Panc1 (cell line): ENCODE measurements around the gene CEACAM20. TPM values are rescaled to one million over a fixed set of nuclear protein-coding genes. Genes with fewer than 3 reads are reported as not detected.

ENCODE experiments used
- ATAC-seq: fragments of 200-7000 bp; cut with Tn5 transposase; 2 replicates; pipeline ENCODE4 v1.9.1; 2020; ENCODE audit warnings: mild to moderate bottlenecking, moderate library complexity
- BruUV-seq: library from RNA; stranded (reverse); fragments of 400-500 nt; replicated peaks from 2 replicates; lab custom pipeline; 2021; lab: Mats Ljungman, UMichigan
- CTCF ChIA-PET: fragments of 300-600 bp; sonication (Branson Sonifier 250); formaldehyde crosslinking; loops from one replicate; lab custom pipeline; 2022; ENCODE audit warnings: antibody characterized with exemption; lab: Charles Lee
- POLR2A ChIA-PET: fragments of 300-600 bp; sonication (Branson Sonifier 250); formaldehyde crosslinking; loops from one replicate; lab custom pipeline; 2022; ENCODE audit warnings: antibody characterized with exemption; lab: Charles Lee
- DNase-seq: peaks from one replicate; pipeline ENCODE4 v3.0.0-alpha.2; 2010; ENCODE audit warnings: low read depth, low spot score
- H3K27ac ChIP-seq: 2 replicates; pipeline ENCODE4 v1.5.1; 2011; ENCODE audit warnings: mild to moderate bottlenecking, low read length, inconsistent platforms
- H3K27me3 ChIP-seq: fragments of 200-500 bp; sonication (Bioruptor generic); 2 replicates; pipeline ENCODE4 v1.6.0; 2014; ENCODE audit warnings: low read length, inconsistent platforms; ENCODE audit not compliant: control insufficient read depth, insufficient read depth
- H3K36me3 ChIP-seq: fragments of 200-500 bp; sonication (Bioruptor generic); 2 replicates; pipeline ENCODE4 v1.5.1; 2014; ENCODE audit warnings: inconsistent platforms, mild to moderate bottlenecking, low read length, moderate library complexity; ENCODE audit not compliant: control insufficient read depth, insufficient read depth
- H3K4me1 ChIP-seq: 2 replicates; pipeline ENCODE4 v1.5.1; 2011; ENCODE audit warnings: inconsistent platforms, mild to moderate bottlenecking, low read length, moderate library complexity; ENCODE audit not compliant: control insufficient read depth, insufficient read depth
- H3K4me3 ChIP-seq, 2 experiments: 2 replicates each; pipeline ENCODE4 v1.5.1; 2011 to 2012; ENCODE audit warnings: low read depth in 2 of 2, low read length in 2 of 2, mild to moderate bottlenecking in 2 of 2, inconsistent platforms in 1 of 2, moderate library complexity in 1 of 2
- H3K9me3 ChIP-seq: fragments of 200-500 bp; sonication (Bioruptor generic); 2 replicates; pipeline ENCODE4 v1.5.1; 2014; ENCODE audit warnings: low read depth, mild to moderate bottlenecking, inconsistent platforms, low read length, moderate library complexity; ENCODE audit not compliant: control insufficient read depth, insufficient read depth
- POLR2AphosphoS5 ChIP-seq: IDR thresholded peaks from 2 replicates; pipeline ENCODE4 v1.6.1; 2012; ENCODE audit warnings: mild to moderate bottlenecking, low read depth, low read length, moderate library complexity
- SIN3A ChIP-seq: IDR thresholded peaks from 2 replicates; pipeline ENCODE4 v1.6.1; 2012; ENCODE audit warnings: low read depth, mild to moderate bottlenecking, low read length, moderate library complexity, borderline replicate concordance; ENCODE audit not compliant: insufficient read depth
- TCF7L2 ChIP-seq: IDR thresholded peaks from 2 replicates; pipeline ENCODE4 v1.6.1; 2011; ENCODE audit warnings: mild to moderate bottlenecking, low read depth, low read length, inconsistent platforms
- in situ Hi-C: cut with HindIII; loops from 2 replicates; pipeline ENCODE4 v1.10.0; 2016; ENCODE audit warnings: low sequenced_read_pairs, low pct_unique_long_range_greater_than_20kb
- intact Hi-C: fragments of 100-400 bp; cut with micrococcal nuclease; formaldehyde crosslinking; loops from one replicate; pipeline ENCODE4 v1.10.0; 2022; ENCODE audit not compliant: unreplicated experiment
- total RNA-seq: library from RNA; stranded (reverse); gene quantifications from one replicate; pipeline ENCODE4 v1.2.1, GENCODE V29; 2021; ENCODE audit not compliant: unreplicated experiment
- TF ChIP-seq, protein P1 (sequence below), 2 experiments: IDR thresholded peaks; 2 replicates each; pipeline ENCODE4 v1.6.1; 2011 to 2012; ENCODE audit warnings: low read depth in 2 of 2, control low read depth in 1 of 2, low read length in 1 of 2, mild to moderate bottlenecking in 1 of 2, moderate library complexity in 1 of 2; ENCODE audit not compliant: insufficient read depth in 1 of 2
- TF ChIP-seq, protein P2 (sequence below): fragments of 450-650 bp; IDR thresholded peaks from 2 replicates; pipeline ENCODE4 v1.5.1; 2017; ENCODE audit warnings: mild to moderate bottlenecking

The CEACAM20 gene
- total RNA-seq, 1 experiment from 2014 or later = not detected

DNA sequence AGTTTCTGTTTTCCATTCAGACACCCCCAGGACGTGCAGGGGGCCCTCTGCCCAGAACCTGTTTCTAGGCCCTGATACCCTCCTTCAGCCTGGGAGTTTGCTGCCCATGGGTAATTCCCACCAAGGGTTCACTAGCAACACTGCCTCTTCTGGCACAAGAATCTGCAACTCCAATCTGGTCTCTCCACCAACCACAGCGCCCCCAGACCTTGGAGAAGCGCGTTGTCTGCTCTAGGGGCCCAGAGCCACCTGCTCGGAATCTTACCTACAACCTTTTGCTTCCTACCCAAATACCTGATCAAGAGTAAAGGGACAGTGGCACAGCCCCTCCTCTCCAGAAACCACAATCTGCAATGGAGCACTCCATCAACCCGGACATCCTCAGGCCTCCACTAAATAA is 29.9 kb downstream of the CEACAM20 start:
- Histone ChIP-seq H3K27ac (peak overlapping the region; percentile 83), H3K9me3 (peaks cover 14% of the 10 kb centered on the region)

DNA sequence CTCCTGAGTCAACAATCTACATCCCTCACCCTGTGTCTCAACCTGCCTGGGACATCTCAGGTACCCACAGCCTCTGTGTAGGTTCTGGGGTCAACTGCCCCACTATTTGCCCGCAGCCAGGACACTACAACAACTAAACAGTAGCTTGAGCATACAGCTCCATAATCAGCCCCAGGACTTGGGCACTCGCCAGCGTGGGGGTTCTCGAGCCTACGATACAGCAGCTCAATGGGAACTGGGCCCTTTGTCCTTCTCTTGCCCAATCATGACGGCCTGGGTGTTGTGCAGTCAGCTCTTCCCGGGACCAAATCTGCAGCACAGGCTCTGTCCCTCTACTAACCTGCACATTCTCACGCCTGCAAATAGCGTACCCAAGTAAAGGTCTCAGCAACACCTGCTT is 30.5 kb downstream of the CEACAM20 start:
- H3K9me3 ChIP-seq = peaks cover 15% of the 10 kb centered on the region
- H3K36me3 ChIP-seq = peaks cover 3% of the 10 kb centered on the region; the same call in 1 of the 2 replicates
- no peak overlapping the region; a peak in 2 of 4 replicates for H3K4me3 ChIP-seq
- ATAC-seq (no peak), DNase-seq (no peak)
- H3K27me3 ChIP-seq = no peaks in the 10 kb centered on the region
- ChIA-PET POLR2A (interaction anchor here (0.6 kb wide), 1 partner anchor 564 kb away, joined by 3 read pairs; the partner anchor contains the start of gene ZNF45), CTCF (no interaction called here)
- in situ Hi-C loops = no loop called here
- TF ChIP-seq POLR2AphosphoS5 (no peak), TCF7L2 (no peak), SIN3A (no peak)
- TF ChIP-seq, protein P1, sequence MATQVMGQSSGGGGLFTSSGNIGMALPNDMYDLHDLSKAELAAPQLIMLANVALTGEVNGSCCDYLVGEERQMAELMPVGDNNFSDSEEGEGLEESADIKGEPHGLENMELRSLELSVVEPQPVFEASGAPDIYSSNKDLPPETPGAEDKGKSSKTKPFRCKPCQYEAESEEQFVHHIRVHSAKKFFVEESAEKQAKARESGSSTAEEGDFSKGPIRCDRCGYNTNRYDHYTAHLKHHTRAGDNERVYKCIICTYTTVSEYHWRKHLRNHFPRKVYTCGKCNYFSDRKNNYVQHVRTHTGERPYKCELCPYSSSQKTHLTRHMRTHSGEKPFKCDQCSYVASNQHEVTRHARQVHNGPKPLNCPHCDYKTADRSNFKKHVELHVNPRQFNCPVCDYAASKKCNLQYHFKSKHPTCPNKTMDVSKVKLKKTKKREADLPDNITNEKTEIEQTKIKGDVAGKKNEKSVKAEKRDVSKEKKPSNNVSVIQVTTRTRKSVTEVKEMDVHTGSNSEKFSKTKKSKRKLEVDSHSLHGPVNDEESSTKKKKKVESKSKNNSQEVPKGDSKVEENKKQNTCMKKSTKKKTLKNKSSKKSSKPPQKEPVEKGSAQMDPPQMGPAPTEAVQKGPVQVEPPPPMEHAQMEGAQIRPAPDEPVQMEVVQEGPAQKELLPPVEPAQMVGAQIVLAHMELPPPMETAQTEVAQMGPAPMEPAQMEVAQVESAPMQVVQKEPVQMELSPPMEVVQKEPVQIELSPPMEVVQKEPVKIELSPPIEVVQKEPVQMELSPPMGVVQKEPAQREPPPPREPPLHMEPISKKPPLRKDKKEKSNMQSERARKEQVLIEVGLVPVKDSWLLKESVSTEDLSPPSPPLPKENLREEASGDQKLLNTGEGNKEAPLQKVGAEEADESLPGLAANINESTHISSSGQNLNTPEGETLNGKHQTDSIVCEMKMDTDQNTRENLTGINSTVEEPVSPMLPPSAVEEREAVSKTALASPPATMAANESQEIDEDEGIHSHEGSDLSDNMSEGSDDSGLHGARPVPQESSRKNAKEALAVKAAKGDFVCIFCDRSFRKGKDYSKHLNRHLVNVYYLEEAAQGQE (IDR thresholded peaks at IDR 0.05; ENCODE audit: insufficient read depth in 1 of 2, low read depth in 2 of 2, low read length in 1 of 2) = no peak
- TF ChIP-seq, protein P2, sequence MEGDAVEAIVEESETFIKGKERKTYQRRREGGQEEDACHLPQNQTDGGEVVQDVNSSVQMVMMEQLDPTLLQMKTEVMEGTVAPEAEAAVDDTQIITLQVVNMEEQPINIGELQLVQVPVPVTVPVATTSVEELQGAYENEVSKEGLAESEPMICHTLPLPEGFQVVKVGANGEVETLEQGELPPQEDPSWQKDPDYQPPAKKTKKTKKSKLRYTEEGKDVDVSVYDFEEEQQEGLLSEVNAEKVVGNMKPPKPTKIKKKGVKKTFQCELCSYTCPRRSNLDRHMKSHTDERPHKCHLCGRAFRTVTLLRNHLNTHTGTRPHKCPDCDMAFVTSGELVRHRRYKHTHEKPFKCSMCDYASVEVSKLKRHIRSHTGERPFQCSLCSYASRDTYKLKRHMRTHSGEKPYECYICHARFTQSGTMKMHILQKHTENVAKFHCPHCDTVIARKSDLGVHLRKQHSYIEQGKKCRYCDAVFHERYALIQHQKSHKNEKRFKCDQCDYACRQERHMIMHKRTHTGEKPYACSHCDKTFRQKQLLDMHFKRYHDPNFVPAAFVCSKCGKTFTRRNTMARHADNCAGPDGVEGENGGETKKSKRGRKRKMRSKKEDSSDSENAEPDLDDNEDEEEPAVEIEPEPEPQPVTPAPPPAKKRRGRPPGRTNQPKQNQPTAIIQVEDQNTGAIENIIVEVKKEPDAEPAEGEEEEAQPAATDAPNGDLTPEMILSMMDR = no peak
- intact Hi-C loops = no loop called here
- no TSS peak for BruUV-seq
- no peak overlapping the region for H3K27ac ChIP-seq
- no peaks in the 10 kb centered on the region for H3K4me1 ChIP-seq

More for the DNA sequence above, 29.9 kb downstream of the CEACAM20 start:
- peak overlapping the region; percentile 70 to 78 for H3K4me3 ChIP-seq
- no peaks in the 10 kb centered on the region for H3K4me1 ChIP-seq
- intact Hi-C loops = no loop called here
- in situ Hi-C loops = no loop called here
- ChIA-PET CTCF (no interaction called here), POLR2A (no interaction called here)
- ATAC-seq (no peak), DNase-seq (no peak)
- H3K27me3 ChIP-seq = no peaks in the 10 kb centered on the region
- TF ChIP-seq, protein P2 = no peak
- TF ChIP-seq SIN3A (no peak), POLR2AphosphoS5 (no peak), TCF7L2 (no peak)
- TF ChIP-seq, protein P1 (IDR thresholded peaks at IDR 0.05; ENCODE audit: insufficient read depth in 1 of 2, low read depth in 2 of 2, low read length in 1 of 2) = no peak
- BruUV-seq = TSS peak; percentile 71
- peaks cover 1% of the 10 kb centered on the region; the same call in 1 of the 2 replicates for H3K36me3 ChIP-seq
